Stimulated activated effector memory CD8-positive, alpha-beta T cell treated with anti-CD3 and anti-CD28 coated beads, Interleukin-12 subunit alpha, Interleukin-12 subunit beta, amount 100 ng/mL, for 72 hours (primary cell): ENCODE data around the gene KLF6.
"Not testable (repeated sequence)": the region's sequence is repeated elsewhere in the genome, so short reads cannot be mapped to it uniquely, and the experiment has no call there.

Source experiments
- ATAC-seq: fragments of 150-1000 bp; cut with Tn5 transposase; 2 replicates; pipeline ENCODE4 v1.10.0; 2021
- DNase-seq, 2 donors: peaks; one replicate each; pipeline ENCODE4 v3.0.0; 2021 to 2022; ENCODE audit warnings: low spot score in 2 of 2
- H3K27ac Mint-ChIP-seq: one replicate; pipeline ENCODE4 v1.8.0; 2022; ENCODE audit warnings: mild to moderate bottlenecking, mixed read lengths
- H3K36me3 Mint-ChIP-seq: one replicate; pipeline ENCODE4 v1.8.0; 2022; ENCODE audit warnings: mild to moderate bottlenecking, mixed read lengths
- H3K4me1 Mint-ChIP-seq: one replicate; pipeline ENCODE4 v1.8.0; 2022; ENCODE audit warnings: mixed read lengths
- H3K4me3 Mint-ChIP-seq: one replicate; pipeline ENCODE4 v1.8.0; 2022; ENCODE audit warnings: mild to moderate bottlenecking, mixed read lengths
- H3K9me3 Mint-ChIP-seq: one replicate; pipeline ENCODE4 v1.8.0; 2022; ENCODE audit warnings: mixed read lengths

Gene KLF6

GRCh38 chr10:3748484-3748883 is 36.5 kb downstream of the KLF6 start:
- Mint-ChIP-seq H3K4me3 (no peak overlapping the region), H3K27ac (no peak overlapping the region), H3K36me3 (no peaks in the 10 kb centered on the region), H3K4me1 (no peaks in the 10 kb centered on the region), H3K9me3 (no peaks in the 10 kb centered on the region)
- ATAC-seq (no peak), DNase-seq (peak in 1 of 2 donors; percentile 28)

- peak in 1 of 2 donors; percentile 17 for DNase-seq
- no peak for ATAC-seq
- no peaks in the 10 kb centered on the region for H3K9me3 Mint-ChIP-seq
- H3K4me1 Mint-ChIP-seq, result no peaks in the 10 kb centered on the region
- no peaks in the 10 kb centered on the region for H3K36me3 Mint-ChIP-seq
- no peak overlapping the region for H3K27ac Mint-ChIP-seq
- H3K4me3 Mint-ChIP-seq, result no peak overlapping the region
Measured at GRCh38 chr10:3747984-3748383, 37.0 kb downstream of the KLF6 start.

- H3K4me3 Mint-ChIP-seq, result no peak overlapping the region
- no peaks in the 10 kb centered on the region for H3K9me3 Mint-ChIP-seq
- peaks cover 5% of the 10 kb centered on the region for H3K4me1 Mint-ChIP-seq
- H3K27ac Mint-ChIP-seq, result no peak overlapping the region
- H3K36me3 Mint-ChIP-seq, result no peaks in the 10 kb centered on the region
- DNase-seq (peak in 1 of 2 donors; percentile 22), ATAC-seq (no peak)
Measured at GRCh38 chr10:3747248-3747960, 37.6 kb downstream of the KLF6 start.

GRCh38 chr10:3746634-3747033 is 38.4 kb downstream of the KLF6 start:
- DNase-seq (no peak), ATAC-seq (no peak)
- Mint-ChIP-seq H3K36me3 (no peaks in the 10 kb centered on the region), H3K4me1 (peaks cover 13% of the 10 kb centered on the region), H3K9me3 (no peaks in the 10 kb centered on the region), H3K27ac (no peak overlapping the region), H3K4me3 (no peak overlapping the region)

GRCh38 chr10:3745521-3745920 is 39.5 kb downstream of the KLF6 start:
- peak in 1 of 2 donors; percentile 28 for DNase-seq
- no peak overlapping the region for H3K4me3 Mint-ChIP-seq
- H3K36me3 Mint-ChIP-seq, result no peaks in the 10 kb centered on the region
- H3K9me3 Mint-ChIP-seq, result no peaks in the 10 kb centered on the region
- no peak for ATAC-seq
- no peak overlapping the region for H3K27ac Mint-ChIP-seq
- H3K4me1 Mint-ChIP-seq, result peaks cover 22% of the 10 kb centered on the region

GRCh38 chr10:3741688-3742461 is 43.1 kb downstream of the KLF6 start:
- ATAC-seq (no peak), DNase-seq (peak in 1 of 2 donors; percentile 53)
- H3K27ac Mint-ChIP-seq, result peak overlapping the region; percentile 71
- no peaks in the 10 kb centered on the region for H3K9me3 Mint-ChIP-seq
- peaks cover 45% of the 10 kb centered on the region for H3K4me1 Mint-ChIP-seq
- H3K4me3 Mint-ChIP-seq, result peak overlapping the region; percentile 54
- no peaks in the 10 kb centered on the region for H3K36me3 Mint-ChIP-seq

GRCh38 chr10:3740157-3740871 is 44.7 kb downstream of the KLF6 start:
- Mint-ChIP-seq H3K9me3 (no peaks in the 10 kb centered on the region), H3K27ac (peak overlapping the region; percentile 71), H3K36me3 (no peaks in the 10 kb centered on the region), H3K4me3 (peak overlapping the region; percentile 54), H3K4me1 (peaks cover 45% of the 10 kb centered on the region)
- peak; percentile 92 for ATAC-seq
- peak in 1 of 2 donors; percentile 59 for DNase-seq

GRCh38 chr10:3738855-3739350 is 46.1 kb downstream of the KLF6 start:
- H3K27ac Mint-ChIP-seq, result no peak overlapping the region
- no peaks in the 10 kb centered on the region for H3K9me3 Mint-ChIP-seq
- H3K36me3 Mint-ChIP-seq, result no peaks in the 10 kb centered on the region
- H3K4me1 Mint-ChIP-seq, result peaks cover 45% of the 10 kb centered on the region
- DNase-seq (no peak), ATAC-seq (no peak)
- H3K4me3 Mint-ChIP-seq, result no peak overlapping the region

GRCh38 chr10:3737864-3738263 is 47.1 kb downstream of the KLF6 start:
- Mint-ChIP-seq H3K9me3 (no peaks in the 10 kb centered on the region), H3K27ac (no peak overlapping the region), H3K4me1 (peaks cover 44% of the 10 kb centered on the region), H3K4me3 (no peak overlapping the region), H3K36me3 (no peaks in the 10 kb centered on the region)
- DNase-seq (peak in 1 of 2 donors; percentile 47), ATAC-seq (no peak)

- H3K4me3 Mint-ChIP-seq, result no peak overlapping the region
- H3K36me3 Mint-ChIP-seq, result no peaks in the 10 kb centered on the region
- peak overlapping the region; percentile 27 for H3K27ac Mint-ChIP-seq
- DNase-seq (peak in 1 of 2 donors; percentile 47), ATAC-seq (no peak)
- H3K4me1 Mint-ChIP-seq, result peaks cover 20% of the 10 kb centered on the region
- peaks cover 3% of the 10 kb centered on the region for H3K9me3 Mint-ChIP-seq
Measured at GRCh38 chr10:3735175-3735574, 49.8 kb downstream of the KLF6 start.

GRCh38 chr10:3734111-3734510 is 50.9 kb downstream of the KLF6 start:
- ATAC-seq, result peak; percentile 59

GRCh38 chr10:3732183-3732582 is 52.8 kb downstream of the KLF6 start:
- H3K27ac Mint-ChIP-seq, H3K9me3 Mint-ChIP-seq, H3K4me3 Mint-ChIP-seq, H3K4me1 Mint-ChIP-seq, H3K36me3 Mint-ChIP-seq, ATAC-seq: not testable (repeated sequence)
- DNase-seq, result peak in 1 of 2 donors; percentile 18

More at GRCh38 chr10:3734111-3734510, 50.9 kb downstream of the KLF6 start:
- H3K4me1 Mint-ChIP-seq, result peaks cover 9% of the 10 kb centered on the region
- DNase-seq, result no peak
- no peaks in the 10 kb centered on the region for H3K36me3 Mint-ChIP-seq
- no peak overlapping the region for H3K27ac Mint-ChIP-seq
- H3K9me3 Mint-ChIP-seq, result peaks cover 3% of the 10 kb centered on the region
- no peak overlapping the region for H3K4me3 Mint-ChIP-seq

GRCh38 chr10:3729397-3729976 is 55.5 kb downstream of the KLF6 start:
- no peak for DNase-seq
- Mint-ChIP-seq H3K9me3 (peaks cover 3% of the 10 kb centered on the region), H3K27ac (no peak overlapping the region), H3K36me3 (no peaks in the 10 kb centered on the region), H3K4me3 (no peak overlapping the region), H3K4me1 (no peaks in the 10 kb centered on the region)
- peak; percentile 49 for ATAC-seq

GRCh38 chr10:3728563-3728962 is 56.4 kb downstream of the KLF6 start:
- H3K27ac Mint-ChIP-seq, result no peak overlapping the region
- no peak for DNase-seq
- no peaks in the 10 kb centered on the region for H3K36me3 Mint-ChIP-seq
- ATAC-seq, result no peak
- H3K4me3 Mint-ChIP-seq, result no peak overlapping the region
- H3K9me3 Mint-ChIP-seq, result peaks cover 3% of the 10 kb centered on the region
- H3K4me1 Mint-ChIP-seq, result no peaks in the 10 kb centered on the region

- no peak overlapping the region for H3K4me3 Mint-ChIP-seq
- ATAC-seq, result no peak
- H3K36me3 Mint-ChIP-seq, result no peaks in the 10 kb centered on the region
- peaks cover 1% of the 10 kb centered on the region for H3K9me3 Mint-ChIP-seq
- no peak overlapping the region for H3K27ac Mint-ChIP-seq
- DNase-seq, result no peak
- peaks cover 5% of the 10 kb centered on the region for H3K4me1 Mint-ChIP-seq
Measured at GRCh38 chr10:3727268-3727667, 57.7 kb downstream of the KLF6 start.
